ENCODE data around the gene ARHGAP10.

- TF ChIP-seq CTCF (conservative IDR thresholded peaks at IDR 0.05 in 1 of 2, IDR thresholded peaks at IDR 0.05 in 1 of 2; ENCODE audit: extremely low read depth in 1 of 2, insufficient read depth in 1 of 2, low read depth in 1 of 2, low read length in 2 of 2) (no peak), EZH2 (IDR thresholded peaks at IDR 0.05; ENCODE audit: borderline replicate concordance, low read length) (no peak)
Measured at GRCh38 chr4:148074462-148074861, 342.6 kb downstream of the ARHGAP10 start.
